ENCODE measurements around the gene CACNA1C. TPM values are rescaled to one million over a fixed set of nuclear protein-coding genes. Genes with fewer than 3 reads are reported as not detected.
A peak's percentile ranks its signal among the peaks of the same experiment; 100 is the strongest.

Gene CACNA1C
- total RNA-seq, 3 donors from 2014 or later = 2.6 to 11.8 (median 9.5) TPM

DNA sequence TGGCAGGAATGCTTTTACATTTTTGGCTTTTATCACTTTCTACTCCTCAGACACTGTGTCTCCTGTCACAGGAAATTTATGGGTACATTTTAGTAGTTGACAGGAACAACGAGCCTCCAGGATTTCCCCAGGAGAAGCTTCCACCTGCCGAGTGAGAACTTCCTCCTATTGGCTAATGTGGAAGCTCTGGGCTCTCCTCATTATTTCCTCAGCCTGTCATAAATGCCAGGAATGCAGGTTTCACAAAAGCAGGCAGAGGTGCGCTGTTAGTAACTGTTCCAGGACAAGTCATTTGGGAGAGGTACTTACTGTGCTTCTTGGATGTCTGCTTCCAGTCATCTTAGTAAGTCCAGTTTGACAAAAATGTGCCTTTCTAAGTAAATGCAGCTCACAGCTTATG lies 29.4 kb upstream of the CACNA1C start:
- no peak overlapping the region for H3K4me3 ChIP-seq

DNA sequence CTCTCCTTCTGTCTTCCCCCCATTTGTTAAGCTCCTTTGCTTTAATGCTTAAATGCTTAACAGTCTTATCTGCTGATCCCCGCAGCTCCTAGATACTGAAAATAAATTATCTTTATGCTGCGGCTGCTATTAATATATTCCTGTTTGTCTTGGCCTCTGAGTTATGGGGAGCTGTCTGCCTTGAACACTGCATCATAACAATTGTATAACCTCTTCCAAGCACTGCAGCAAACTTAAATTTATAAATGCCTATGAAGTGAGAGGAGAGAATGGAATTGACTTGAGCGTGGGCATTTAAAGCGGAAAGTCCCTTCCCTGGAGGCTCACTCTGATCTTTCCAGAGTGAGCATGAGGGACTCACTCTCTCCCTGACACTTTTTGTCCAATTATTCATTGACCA lies 25.4 kb upstream of the CACNA1C start:
- Histone ChIP-seq H3K27me3 (no peaks in the 10 kb centered on the region), H3K4me1 (no peaks in the 10 kb centered on the region), H3K27ac (no peak overlapping the region), H3K4me3 (no peak overlapping the region), H3K9me3 (no peaks in the 10 kb centered on the region), H3K36me3 (no peaks in the 10 kb centered on the region)
- TF ChIP-seq, protein P1, sequence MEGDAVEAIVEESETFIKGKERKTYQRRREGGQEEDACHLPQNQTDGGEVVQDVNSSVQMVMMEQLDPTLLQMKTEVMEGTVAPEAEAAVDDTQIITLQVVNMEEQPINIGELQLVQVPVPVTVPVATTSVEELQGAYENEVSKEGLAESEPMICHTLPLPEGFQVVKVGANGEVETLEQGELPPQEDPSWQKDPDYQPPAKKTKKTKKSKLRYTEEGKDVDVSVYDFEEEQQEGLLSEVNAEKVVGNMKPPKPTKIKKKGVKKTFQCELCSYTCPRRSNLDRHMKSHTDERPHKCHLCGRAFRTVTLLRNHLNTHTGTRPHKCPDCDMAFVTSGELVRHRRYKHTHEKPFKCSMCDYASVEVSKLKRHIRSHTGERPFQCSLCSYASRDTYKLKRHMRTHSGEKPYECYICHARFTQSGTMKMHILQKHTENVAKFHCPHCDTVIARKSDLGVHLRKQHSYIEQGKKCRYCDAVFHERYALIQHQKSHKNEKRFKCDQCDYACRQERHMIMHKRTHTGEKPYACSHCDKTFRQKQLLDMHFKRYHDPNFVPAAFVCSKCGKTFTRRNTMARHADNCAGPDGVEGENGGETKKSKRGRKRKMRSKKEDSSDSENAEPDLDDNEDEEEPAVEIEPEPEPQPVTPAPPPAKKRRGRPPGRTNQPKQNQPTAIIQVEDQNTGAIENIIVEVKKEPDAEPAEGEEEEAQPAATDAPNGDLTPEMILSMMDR (IDR thresholded peaks at IDR 0.05) = no peak
- TF ChIP-seq POLR2AphosphoS5 (IDR thresholded peaks at IDR 0.05) (no peak), POLR2A (IDR thresholded peaks at IDR 0.05) (no peak)
- intact Hi-C loops (cut with DNase I; ENCODE audit: low total_unique reads) = no loop called here
- DNase-seq (ENCODE audit: low spot score in 2 of 2) = no peak

More for the DNA sequence above, 29.4 kb upstream of the CACNA1C start:
- Histone ChIP-seq H3K27me3 (no peaks in the 10 kb centered on the region), H3K27ac (no peak overlapping the region), H3K9me3 (no peaks in the 10 kb centered on the region), H3K4me1 (no peaks in the 10 kb centered on the region), H3K36me3 (no peaks in the 10 kb centered on the region)
- intact Hi-C loops (cut with DNase I; ENCODE audit: low total_unique reads) = no loop called here
- TF ChIP-seq, protein P1 (IDR thresholded peaks at IDR 0.05) = no peak
- TF ChIP-seq POLR2A (IDR thresholded peaks at IDR 0.05) (no peak), POLR2AphosphoS5 (IDR thresholded peaks at IDR 0.05) (no peak)
- DNase-seq (ENCODE audit: low spot score in 2 of 2) = no peak

DNA sequence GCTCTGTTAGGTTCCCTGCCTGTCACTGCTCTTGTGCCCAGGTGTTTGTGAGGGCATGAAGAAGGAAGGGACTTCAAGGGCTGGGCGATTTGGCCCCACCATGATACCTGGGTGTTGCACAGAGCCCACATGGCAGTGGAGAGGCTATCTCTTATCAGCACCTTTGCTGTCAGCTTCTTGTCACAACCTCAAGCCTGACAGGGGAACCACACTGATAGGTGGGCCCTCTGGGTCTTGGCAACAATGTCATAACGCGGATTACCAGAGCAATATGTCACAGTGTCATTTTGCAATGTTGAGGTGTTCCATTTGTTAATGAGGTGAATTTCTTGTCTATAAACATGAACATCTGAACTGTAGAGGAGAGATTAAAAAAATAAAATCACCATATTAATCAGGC lies 22.9 kb upstream of the CACNA1C start:
- TF ChIP-seq POLR2A (IDR thresholded peaks at IDR 0.05) (no peak), POLR2AphosphoS5 (IDR thresholded peaks at IDR 0.05) (no peak)
- TF ChIP-seq, protein P1 (IDR thresholded peaks at IDR 0.05) = no peak
- no peak overlapping the region for H3K4me3 ChIP-seq
- no peaks in the 10 kb centered on the region for H3K36me3 ChIP-seq
- peak overlapping the region in 1 of 2 donors; percentile 55 for H3K27ac ChIP-seq
- no peak for DNase-seq (ENCODE audit: low spot score in 2 of 2)
- H3K27me3 ChIP-seq = no peaks in the 10 kb centered on the region
- H3K4me1 ChIP-seq = no peaks in the 10 kb centered on the region
- H3K9me3 ChIP-seq = no peaks in the 10 kb centered on the region
- intact Hi-C loops (cut with DNase I; ENCODE audit: low total_unique reads) = no loop called here

DNA sequence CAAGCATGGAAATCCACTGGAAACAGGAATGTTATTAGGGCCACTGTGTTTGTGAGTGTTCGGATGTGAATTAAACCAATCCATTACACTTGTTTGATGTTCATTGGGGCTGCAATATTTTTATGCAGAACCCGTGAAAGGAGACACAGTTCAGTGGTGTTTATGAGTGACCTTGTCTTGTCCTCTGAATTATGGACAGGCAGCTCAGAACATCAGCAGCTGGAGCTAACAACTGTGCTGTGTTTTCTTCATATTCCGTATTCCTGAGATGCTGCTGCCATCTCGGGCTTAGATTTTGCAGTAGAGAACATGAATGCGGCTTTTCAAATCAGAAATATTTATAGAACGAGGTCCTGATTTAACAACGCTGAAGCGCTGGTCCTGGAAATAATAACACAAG lies 20.3 kb upstream of the CACNA1C start:
- Histone ChIP-seq H3K4me3 (no peak overlapping the region), H3K4me1 (no peaks in the 10 kb centered on the region), H3K36me3 (no peaks in the 10 kb centered on the region), H3K27ac (no peak overlapping the region), H3K9me3 (no peaks in the 10 kb centered on the region), H3K27me3 (no peaks in the 10 kb centered on the region)
- no peak for DNase-seq (ENCODE audit: low spot score in 2 of 2)
- intact Hi-C loops (cut with DNase I; ENCODE audit: low total_unique reads) = no loop called here
- TF ChIP-seq POLR2AphosphoS5 (IDR thresholded peaks at IDR 0.05) (no peak), POLR2A (IDR thresholded peaks at IDR 0.05) (no peak)
- TF ChIP-seq, protein P1 (IDR thresholded peaks at IDR 0.05) = no peak

DNA sequence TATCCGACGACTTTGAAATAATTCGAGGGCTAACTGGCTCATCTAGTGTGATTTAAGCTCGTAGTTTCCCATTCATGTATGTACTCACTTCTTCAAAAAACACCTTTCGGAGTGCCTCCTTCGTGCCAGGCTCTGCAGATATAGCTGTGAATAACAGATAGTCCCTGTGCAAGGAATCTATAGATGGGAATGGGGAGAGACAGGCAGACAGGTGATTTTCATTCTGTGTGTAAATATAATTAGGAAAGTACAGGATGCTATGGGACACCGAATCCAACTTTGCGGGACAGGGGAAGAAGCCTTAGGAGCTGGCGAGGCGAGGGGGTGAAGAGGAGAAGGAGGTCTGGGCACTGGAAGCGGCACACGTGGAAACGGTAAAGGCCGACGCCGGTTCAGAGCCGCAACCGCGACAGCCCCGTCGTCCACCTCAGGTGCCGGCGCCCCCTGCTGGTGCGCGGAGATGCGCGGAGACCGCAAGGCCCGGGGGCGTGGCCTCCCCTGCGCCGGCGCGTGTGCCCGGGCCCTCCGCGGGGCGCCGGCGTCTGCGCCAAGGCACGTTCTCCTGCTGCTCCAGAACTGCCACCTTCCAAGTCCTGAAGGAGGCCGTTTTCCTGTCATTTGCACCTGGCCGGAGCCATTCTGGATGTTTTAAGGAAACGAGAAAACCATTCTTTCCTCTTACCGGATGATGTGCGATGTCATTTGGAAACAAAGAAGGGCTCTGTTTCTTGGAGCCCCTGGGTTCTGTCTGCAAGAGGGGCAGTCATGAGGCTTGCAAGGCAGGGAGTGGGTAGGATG lies 18.0 kb upstream of the CACNA1C start:
- H3K36me3 ChIP-seq = no peaks in the 10 kb centered on the region
- TF ChIP-seq POLR2A (IDR thresholded peaks at IDR 0.05) (no peak), POLR2AphosphoS5 (IDR thresholded peaks at IDR 0.05) (peak in 1 of 3 donors; percentile 31)
- TF ChIP-seq, protein P1 (IDR thresholded peaks at IDR 0.05) = peak; percentile 53 to 94 (median 57)
- H3K9me3 ChIP-seq = no peaks in the 10 kb centered on the region
- peak overlapping the region; percentile 26 to 58 (median 40) for H3K4me3 ChIP-seq
- intact Hi-C loops (cut with DNase I; ENCODE audit: low total_unique reads) = no loop called here
- H3K4me1 ChIP-seq = no peaks in the 10 kb centered on the region
- H3K27me3 ChIP-seq = no peaks in the 10 kb centered on the region
- DNase-seq (ENCODE audit: low spot score in 2 of 2) = peak; percentile 70 to 82
- no peak overlapping the region for H3K27ac ChIP-seq
